HG02588 (cell line): ENCODE results near the gene CPN2.

Experiments used
- ATAC-seq: cut with Tn5 transposase; IDR thresholded peaks from one replicate; pipeline ENCODE4 v1.9.1; 2021; ENCODE audit warnings: mild to moderate bottlenecking, moderate library complexity; ENCODE audit not compliant: unreplicated experiment

The CPN2 gene

DNA sequence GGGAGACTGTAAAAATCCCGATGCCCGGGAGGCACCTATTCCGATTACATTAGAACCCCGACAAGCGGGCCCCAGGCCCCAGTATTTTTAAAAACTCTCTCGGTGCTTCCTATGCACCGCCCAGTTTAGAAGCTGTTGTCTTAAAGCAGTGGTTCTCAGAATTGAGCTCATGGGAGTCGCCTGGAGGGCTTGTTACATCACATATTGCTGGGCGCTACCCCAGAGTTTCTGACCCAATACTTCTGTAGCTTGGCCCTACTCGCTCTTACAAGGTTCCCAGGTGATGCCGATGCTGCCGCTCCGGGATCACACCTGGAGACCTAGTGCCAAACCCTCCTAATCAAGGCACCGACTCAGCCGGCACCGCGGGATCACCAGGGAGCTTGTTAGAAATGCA, 35.2 kb downstream of the CPN2 start:
- peak; percentile 26 for ATAC-seq

DNA sequence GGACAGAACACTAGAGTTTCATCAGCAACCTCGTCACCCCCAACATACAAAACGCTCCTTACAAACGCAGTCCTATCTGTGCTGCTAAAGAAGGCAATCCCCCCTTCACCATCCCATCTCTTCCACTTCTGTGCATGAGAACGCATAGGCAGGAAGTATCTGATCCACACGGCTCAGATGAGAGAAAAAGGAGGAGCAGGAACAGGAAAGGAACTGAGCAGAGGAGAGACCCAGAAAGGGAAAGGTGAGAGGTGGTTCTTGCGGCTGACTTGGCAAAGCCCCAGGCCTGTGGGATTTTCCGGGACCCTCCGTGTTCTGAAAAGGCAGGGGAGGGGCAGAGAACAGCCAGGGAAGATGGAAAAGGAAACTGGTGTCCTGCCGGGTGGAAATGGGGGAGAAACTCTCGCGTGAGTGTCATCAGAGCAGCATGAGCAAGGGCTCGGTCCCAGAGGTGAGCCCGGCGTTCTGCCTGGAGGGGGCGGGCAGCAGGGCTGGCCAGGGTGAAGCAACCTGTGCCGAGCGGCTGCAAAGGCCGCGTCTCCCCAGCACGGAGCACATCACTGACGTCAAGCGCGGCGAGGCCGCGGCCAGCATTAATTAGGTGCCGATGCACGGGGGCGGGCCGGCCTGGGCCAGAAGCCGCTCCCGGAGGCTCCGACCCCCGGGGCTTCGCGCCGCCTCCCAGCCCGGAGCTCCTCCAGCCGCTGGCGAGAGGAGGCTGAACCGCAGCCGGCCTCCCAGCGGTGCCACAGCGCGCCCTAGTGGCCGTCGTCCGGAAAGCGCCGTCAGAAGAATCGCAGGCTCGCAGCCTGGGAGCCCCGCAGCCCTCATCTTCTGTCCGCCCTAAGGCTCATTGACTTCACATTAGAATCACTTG, 35.8 kb downstream of the CPN2 start:
- peak; percentile 92 for ATAC-seq

DNA sequence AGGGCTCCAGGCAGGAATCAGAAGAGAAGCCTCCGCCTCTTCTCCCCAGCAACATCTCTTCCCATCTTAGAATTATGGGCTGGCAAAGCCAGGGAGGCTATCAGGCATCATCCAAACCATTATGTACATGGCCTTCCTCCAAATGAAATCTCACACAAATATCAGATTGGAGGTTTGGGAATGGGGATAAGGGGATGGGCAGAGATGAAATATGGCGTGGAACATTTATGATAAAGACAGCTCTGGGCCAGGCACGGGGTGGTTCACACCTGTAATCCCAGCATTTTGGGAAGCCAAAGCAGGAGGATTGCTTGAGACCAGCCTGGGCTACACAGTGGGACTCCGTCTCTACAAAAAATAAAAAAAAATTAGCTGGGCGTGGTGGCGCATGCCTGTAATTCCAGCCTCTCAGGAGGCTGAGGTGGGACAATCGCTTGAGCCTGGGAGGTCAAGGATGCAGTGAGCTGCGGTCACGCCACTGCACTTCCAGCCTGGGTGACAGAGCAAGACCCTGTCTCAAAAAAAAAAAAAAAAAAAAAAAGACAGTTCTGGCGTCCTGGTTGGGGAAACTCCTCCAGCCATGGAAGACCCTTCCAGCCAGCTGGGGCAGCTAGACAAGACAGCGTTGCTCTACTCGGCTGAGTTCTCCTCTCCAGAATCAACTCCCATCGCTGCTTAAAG, 36.6 kb downstream of the CPN2 start:
- ATAC-seq = no peak

DNA sequence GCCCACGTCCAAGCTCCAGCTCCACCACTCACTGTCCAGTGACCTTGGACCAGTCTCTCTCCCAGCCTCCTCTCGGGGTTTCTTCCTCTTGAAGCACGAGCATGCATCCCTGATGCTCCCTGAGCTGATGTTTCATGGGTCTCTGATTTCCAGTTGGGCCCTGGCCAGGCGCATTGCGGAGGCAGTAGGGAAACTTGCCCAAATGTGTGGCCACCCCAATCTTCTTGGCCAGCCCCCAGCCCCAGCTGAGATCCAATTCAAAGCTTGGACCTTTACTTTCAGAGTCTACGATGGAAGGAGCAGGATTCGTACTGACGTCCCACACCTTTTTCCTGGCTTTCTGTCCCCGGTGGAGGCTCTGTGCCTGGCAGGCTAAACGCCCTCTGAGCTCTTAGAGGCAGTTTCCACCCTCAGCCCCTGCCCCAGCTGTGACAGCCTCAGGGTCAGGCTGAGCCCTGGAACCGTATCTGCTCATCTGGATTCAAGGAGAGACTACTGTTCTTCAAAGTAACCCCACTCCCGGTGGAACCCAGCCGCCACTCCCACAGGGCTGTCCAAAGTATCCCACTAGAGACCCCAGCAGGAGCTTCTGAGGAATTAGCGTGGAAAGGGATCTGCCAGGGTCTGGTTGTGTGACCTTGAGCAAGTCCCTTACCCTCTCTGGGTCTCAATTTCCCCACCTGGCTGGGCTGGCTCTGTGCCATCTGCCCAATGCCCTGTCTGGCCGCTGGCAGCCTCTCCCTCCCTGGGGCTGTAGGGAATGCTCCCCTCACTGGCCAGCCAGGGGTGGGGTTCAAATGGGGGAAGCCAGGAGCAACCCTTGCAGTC, 37.4 kb downstream of the CPN2 start:
- no peak for ATAC-seq

DNA sequence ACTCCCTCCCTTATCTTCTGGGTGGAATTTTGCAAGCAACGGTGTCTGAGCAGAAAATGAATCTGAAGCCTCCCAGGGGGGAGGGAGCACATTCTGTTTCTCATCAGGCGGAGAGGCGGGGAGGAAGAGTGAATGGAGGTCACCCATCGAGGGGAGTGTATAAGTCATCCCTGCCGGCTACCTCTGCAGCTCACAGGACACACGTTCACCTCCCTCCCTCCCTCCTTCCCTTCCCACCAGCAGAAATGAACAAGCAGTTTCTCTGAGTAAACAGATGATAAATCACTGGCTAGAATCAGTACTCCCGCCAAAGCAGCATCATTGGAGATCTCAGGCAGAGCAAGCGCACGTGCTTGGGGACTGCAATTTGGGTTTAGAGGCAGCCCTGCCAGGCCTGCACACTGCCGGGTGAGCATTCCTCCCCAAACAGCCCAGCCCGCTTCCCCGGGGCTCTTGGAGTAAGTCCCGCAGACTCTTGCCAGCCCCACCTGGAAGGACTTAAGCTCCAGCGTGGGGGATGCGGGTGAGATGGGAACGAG, 38.3 kb downstream of the CPN2 start:
- no peak for ATAC-seq

DNA sequence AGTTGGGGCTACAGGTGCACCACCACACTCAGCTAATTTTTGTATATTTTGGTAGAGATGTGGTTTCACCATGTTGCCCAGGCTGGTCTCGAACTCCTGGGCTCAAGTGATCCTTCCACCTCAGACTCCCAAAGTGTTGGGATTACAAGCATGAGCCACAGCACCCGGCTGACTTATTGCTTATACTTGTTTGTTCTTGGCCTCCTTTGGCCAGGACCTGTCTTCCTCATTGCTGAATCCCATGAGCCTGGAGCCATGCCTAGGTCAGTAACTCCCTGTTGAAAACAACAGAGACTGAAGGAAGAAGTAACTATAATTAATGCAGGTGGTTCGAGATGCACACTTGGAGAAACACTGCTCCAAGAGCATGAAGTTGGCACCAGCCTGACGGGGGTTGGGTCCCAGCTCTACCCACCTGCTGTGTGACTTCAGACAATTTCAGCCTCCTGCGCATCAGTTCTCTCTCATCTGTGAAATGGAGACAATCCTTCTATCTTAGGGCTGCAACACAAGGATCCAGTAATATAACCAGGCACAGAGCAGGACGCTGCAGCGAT, 38.9 kb downstream of the CPN2 start:
- ATAC-seq = no peak

DNA sequence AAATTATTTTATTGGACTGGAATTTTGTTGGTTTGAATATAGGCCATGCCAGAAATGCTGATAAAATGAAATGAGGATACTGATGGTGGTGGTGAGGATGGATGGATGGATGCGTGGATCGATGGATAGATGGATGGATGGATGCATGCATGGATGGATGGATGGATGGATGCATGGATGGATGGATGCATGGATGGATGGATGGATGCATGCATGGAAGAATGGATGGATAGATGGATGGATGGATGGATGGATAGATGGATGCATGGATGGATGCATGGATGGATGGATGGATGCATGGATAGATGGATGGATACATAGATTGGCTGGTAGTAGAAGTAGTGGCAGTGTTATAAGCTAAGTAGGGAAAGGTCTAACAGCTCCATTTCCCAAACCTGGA, 40.1 kb downstream of the CPN2 start:
- ATAC-seq = no peak

DNA sequence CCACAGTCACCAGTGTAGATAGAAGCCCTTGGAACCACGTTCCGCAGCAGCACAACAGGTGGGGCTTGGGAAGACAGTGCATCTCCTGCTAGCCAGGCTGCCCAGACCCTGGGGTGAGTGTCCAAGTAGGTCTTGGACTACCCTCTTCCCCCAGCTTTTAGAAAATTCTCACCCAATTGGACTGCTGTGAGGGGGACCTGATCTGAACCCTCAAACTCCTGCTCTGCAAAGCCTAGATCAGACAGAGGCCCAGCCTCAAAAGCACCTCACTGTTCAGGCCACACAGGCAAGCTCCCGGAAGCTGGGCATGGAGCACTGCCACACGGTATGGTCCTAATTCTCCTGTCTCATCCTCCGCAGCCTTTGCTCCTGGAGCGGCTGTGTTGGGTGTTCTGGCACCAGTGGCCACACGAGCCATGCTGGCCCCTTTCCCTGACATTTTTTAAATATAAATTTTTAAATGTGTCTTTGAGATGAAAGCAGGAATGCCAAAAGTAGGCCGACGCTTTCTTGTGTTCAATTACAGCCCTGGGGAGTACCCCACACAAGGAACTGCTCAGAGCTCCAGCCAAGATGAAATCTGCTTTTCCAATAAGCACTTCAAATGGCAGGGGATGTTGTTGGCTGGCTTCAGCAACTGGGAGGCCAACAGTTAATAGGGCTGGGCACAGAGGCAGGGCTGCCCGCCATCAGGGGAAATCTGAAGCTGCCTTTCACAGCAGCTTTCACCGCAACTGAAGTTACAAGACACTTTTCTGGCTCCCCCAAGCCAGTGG, 40.9 kb downstream of the CPN2 start:
- no peak for ATAC-seq

DNA sequence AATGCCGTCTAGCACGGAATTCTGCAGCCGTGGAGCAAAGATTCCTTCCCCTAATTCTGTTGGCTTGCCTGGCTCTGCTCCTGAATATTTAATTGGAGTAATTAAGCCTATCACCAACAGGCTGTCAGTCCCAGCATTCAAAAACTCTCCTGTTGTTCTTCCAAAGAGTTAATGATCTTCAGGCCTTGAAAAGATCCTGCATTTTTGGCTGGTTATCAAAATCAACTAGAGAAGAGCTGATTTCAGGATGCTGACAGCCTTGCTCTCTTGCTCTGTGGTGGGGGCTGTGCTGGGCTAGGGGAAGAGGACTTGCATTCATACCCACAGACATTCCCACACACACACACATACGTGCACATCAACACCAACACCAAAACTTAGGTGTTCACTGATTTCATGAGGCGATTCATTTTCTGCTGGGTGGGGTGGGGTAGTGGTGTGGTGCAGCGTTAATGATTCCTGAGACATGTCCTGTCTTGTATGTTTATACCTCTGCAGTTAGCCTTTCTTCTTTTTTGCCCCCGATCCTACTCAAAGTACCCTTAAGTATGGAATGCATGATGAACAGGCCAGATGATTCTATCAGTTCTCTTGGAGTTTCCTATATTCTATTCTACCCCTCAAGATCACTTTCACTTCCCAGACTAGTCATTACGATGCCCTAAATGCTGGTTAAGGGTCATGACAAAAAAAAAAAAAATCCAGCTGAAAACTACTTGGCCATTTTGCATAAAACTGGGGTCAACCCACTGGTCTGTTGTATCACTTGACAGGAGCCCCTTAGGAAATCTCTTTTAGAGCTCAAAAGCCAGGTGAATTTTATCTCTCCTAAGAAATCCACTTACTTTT, 42.3 kb downstream of the CPN2 start:
- no peak for ATAC-seq

DNA sequence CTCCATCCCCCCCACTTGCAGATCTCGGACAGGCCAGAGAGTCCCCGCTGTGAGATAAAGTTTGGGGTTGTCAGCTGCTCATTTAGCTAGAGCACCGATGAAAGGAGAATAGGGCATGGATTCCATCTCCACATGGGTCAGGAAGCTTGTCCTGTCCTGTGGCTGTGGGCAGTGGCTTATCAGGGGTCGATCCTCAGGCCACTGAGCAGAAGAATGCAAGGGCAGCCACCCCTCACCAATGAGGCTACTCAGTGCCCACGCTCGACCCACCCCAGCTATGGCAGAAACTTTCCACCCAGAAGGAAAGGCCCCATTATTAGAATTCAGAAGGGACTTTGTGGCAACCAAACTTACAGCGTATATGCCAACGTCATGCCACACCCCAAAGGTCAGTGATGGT, 43.3 kb downstream of the CPN2 start:
- no peak for ATAC-seq

DNA sequence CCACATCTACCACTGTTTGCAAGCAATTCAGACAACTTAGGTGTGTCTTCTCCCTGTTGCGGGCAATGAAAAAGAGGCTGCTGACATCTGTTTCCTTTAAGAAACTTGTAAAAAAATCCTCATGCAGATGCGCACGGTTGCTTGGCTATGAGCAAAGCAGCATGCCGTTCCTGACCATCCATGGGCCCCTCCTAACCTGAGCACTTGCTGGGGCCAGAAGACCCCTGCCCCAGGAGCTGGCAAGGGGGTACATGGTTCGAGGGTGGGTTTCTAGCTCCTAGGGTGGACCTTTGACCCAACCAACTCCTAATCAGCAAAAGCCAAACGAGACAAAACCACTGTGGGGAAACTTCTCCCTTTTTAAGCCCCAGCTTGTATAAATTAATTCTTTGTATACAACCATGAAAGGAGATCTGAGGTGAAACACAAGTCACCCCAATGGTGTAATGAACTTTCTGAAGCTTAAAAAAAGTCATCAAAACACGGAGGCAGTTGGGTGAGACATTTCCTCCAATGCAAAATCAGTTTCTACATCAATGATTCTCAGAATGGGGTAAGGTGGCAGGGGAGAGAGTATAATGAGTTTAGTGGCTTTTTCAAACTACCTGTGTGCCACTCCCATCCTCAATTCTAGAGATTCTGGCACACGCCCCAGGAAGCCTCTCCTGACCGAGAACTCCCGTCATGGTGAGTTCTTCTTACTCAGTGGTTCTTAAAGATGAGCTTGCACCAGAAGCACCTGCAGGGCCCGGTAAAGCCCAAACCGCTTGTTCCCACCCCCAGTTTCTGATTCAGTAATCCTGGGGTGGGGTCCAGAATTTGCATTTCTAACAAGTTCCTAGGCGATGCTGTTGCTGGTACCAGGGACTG, 44.1 kb downstream of the CPN2 start:
- peak; percentile 50 for ATAC-seq

DNA sequence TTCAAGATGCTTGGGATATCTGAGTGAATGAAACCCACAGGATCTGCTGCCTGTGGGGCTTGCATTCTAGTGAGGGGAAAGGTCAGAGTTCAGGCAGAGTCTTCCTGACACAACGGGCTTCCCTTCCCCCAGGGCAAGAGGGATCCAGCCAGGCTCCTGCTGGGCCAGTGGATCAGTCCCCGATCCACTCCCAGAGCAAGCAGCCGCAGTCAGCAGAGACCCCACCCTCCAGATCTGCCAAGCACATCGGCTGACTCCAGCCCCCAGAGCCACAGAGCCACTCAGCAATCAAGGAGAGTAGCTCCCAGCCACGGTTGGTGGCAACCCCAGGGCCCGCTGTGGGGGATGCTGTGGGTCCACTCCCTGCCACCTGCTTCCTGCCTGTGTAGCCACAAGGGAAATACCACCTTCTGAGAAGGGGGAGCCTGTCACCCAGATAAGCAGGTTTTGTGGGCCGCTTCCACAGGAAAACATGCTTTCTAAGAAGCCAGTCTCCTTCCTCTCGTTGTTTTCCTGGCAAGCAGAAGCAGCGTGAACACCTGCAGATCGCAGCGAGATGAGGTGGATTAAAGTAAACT, 44.9 kb downstream of the CPN2 start:
- peak; percentile 39 for ATAC-seq

DNA sequence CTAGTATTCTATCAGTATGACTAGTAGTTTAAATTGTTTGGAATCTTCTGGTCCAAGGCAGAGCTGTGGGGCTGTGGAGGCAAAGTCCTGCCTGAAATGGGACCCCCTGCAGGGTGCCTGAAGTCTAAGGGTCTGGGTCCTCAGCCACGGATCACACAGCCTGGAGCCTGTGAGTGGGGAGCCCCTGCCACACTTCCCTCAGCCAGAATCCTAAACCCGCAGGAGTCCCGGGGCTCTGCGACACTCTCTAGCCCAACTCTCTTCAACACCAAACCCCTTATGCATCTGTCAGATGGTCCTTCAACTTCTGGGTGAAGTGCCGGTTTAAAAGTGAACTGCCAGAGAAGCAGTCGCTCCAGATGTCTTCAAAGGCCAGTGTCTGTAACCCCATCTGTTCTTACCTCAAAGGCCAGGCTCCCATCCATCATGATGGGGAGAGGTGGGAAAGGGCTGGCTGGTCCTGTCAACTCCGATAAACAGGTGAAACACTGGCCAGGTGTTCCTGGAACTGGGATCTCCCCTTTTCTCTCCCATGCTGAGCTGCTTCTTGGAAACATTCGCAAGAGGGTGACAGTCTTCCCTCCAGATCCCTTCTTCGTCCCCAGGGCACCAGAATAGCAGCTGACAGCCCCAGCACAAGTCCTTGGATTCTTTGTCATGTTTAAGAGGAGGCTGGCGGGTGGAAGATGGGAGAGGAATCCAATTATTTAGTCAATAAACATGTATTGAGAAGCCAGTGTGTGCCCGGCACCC, 45.6 kb downstream of the CPN2 start:
- ATAC-seq = no peak

DNA sequence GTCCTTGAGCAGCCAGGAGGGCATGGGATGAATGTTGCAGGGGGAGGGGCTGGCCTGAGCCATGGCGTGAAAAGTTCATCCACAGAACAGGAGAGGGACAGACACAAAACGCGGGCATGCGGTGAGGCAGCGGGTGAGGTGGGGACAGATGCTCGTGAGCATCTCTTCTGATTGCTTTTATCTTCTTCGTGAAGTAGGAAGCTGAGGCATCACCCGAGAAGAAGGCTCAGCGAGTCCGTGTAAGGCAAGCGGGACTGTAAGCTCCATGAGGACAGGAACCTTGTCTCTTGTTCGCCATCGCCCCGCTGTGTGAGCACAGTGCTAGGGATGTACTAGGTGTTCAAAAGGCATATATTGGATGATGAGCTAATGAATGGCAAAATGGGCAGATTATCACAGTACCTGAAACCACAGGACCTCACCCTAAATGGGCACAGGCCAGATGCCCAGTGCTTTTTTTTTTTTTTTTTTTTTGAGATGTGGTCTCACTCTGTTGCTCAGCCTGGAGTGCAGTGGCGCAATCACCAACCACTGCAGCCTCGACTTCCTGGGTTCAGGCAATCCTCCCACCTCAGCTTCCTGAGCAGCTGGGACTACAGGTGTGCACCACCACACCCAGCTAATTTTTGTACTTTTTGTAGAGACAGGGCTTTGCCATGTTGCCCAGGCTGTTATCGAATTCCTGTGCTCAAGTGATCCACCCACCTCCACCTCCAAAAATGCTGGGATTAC, 46.8 kb downstream of the CPN2 start:
- no peak for ATAC-seq

DNA sequence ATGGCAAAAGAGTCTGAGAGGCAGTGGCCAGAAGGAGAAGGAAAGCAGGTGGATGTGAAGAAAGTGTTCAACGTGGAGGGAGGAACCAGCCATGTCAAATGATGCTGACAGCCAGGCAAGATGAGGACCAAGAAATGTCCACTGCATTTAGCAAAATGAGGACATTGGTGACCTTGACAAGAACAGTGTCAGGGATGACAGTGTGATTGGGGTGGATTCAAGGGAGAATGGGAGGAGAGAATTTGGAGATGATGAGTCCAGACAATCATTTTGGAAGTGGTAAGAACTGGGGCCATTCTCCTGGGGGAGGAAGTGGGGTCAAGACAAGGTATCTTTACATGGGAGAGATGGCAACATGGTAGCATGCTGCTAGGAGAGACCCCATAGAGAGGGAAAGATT, 47.4 kb downstream of the CPN2 start:
- ATAC-seq = no peak

DNA sequence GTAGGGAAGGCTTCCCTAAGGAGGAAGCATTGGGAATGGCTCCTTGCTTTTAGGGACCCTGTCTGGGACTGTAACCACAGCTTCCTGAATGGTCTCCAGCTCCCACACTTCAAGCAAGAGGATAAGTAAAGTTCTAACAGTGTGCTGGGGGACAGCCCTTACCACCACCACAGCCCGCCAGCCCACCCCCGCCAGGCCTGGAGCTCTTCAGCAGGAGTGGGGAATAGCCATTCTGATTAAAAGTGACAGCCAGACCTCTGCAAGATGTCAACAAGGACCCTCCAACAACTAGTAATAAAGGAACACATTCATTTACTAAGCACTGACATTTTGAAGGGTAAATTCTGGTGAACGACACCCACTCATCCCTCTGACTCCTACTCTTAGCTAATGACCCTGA, 49.4 kb downstream of the CPN2 start:
- ATAC-seq = no peak

DNA sequence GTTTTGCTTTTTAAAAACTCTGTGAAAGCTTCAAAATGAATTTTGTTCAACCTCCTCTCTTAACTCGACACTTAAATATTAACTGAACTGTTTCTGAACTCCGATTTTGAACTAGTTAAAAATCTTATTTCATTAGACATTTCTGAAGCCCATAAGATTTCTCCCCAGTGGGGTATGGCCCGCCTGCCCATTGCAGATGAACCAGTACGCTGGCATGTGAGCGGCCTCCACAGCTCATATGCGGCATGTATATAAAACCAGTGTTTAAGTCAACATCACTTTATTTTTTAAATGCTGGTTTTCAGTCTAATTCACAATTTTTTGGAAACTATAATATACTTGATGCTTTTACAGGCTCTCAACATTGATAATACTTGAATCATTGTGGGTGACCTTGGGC, 50.2 kb downstream of the CPN2 start:
- no peak for ATAC-seq
